Sigmoid colon (tissue), 7 donors: ENCODE measurements around the gene MCF2L. TPM values are rescaled to one million over a fixed set of nuclear protein-coding genes. Genes with fewer than 3 reads are reported as not detected.

Experiments used
- DNase-seq: peaks from one replicate; pipeline ENCODE4 v3.0.0-alpha.2; 2019
- H3K27ac ChIP-seq, 4 donors: fragments of 200-600 bp; sonication (generic); one replicate each; pipeline ENCODE4 v1.5.1; 2016 to 2019; ENCODE audit warnings: mild to moderate bottlenecking in 1 of 4
- H3K27me3 ChIP-seq, 3 donors: fragments of 200-600 bp; sonication (generic); one replicate each; pipeline ENCODE4 v1.5.1; 2019; ENCODE audit warnings: mild to moderate bottlenecking in 1 of 3
- H3K36me3 ChIP-seq, 4 donors: fragments of 200-600 bp; sonication (generic); one replicate each; pipeline ENCODE4 v1.5.1; 2016 to 2019
- H3K4me1 ChIP-seq, 4 donors: fragments of 200-600 bp; sonication (generic); one replicate each; pipeline ENCODE4 v1.5.1; 2017 to 2019
- H3K4me3 ChIP-seq, 4 donors: fragments of 200-600 bp; sonication (generic); one replicate each; pipeline ENCODE4 v1.5.1; 2017 to 2019; ENCODE audit warnings: mild to moderate bottlenecking in 2 of 4, moderate library complexity in 1 of 4
- H3K9me3 ChIP-seq, 4 donors: fragments of 200-600 bp in 3 of 4; sonication (generic) in 3 of 4; one replicate each; pipeline versions ENCODE4 v1.5.1 to v1.6.1; 2013 to 2019
- CTCF ChIP-seq, 4 experiments: fragments of 450-650 bp in 3 of 4; fragments of 200-600 bp in 1 of 4; IDR thresholded peaks; one replicate each; pipeline ENCODE4 v1.5.1; 2016 to 2019; ENCODE audit warnings: antibody characterized with exemption in 4 of 4, mild to moderate bottlenecking in 3 of 4, moderate library complexity in 2 of 4
- EP300 ChIP-seq, 4 donors: sonication (generic); formaldehyde crosslinking; IDR thresholded peaks; one replicate each; pipeline ENCODE4 v1.6.1; 2017; ENCODE audit warnings: antibody characterized with exemption in 4 of 4
- POLR2A ChIP-seq, 2 donors: fragments of 450-650 bp; IDR thresholded peaks; one replicate each; pipeline ENCODE4 v1.6.1; 2016; ENCODE audit warnings: antibody characterized with exemption in 2 of 2, mild to moderate bottlenecking in 2 of 2, moderate library complexity in 2 of 2
- POLR2AphosphoS5 ChIP-seq, 4 donors: sonication (generic); formaldehyde crosslinking; IDR thresholded peaks; one replicate each; pipeline ENCODE4 v1.6.1; 2017; ENCODE audit warnings: antibody characterized with exemption in 4 of 4
- WGBS, 2 donors: extraction: QIAGEN DNeasy Blood & Tissue Kit; methylation state at CpG; one replicate each; pipeline ENCODE4 v1.1.7; 2013; 5-methylcytosine and 5-hydroxymethylcytosine counted together
- intact Hi-C: fragments of 100-400 bp; cut with DNase I; formaldehyde crosslinking; loops from one replicate; pipeline ENCODE4 v1.15.1; 2023
- polyA plus RNA-seq, 3 donors: library from polyadenylated mRNA; stranded (reverse); fragments of 200-250 nt; gene quantifications; one replicate each; pipeline ENCODE4 v1.2.3, GENCODE V29; 2013
- total RNA-seq, 4 donors: library from RNA; depleted of rRNA; stranded (reverse); fragments of >200 nt; gene quantifications; one replicate each; pipeline ENCODE4 v1.1.0, GENCODE V29; 2016
- donor health status: healthy with polysubstance abuse.
- donor health status: Bipolar disorder and iron deficiency.
- donor health status: healthy.

The MCF2L gene
- total and polyA plus RNA-seq, 7 donors: 7.5 to 59.9 (median 20.2) TPM

GRCh38 chr13:113013878-113014751, 45.1 kb downstream of the MCF2L start:
- no peak for TF ChIP-seq EP300 (IDR thresholded peaks at IDR 0.05)
- no peak for TF ChIP-seq POLR2AphosphoS5 (IDR thresholded peaks at IDR 0.05)
- no peak for TF ChIP-seq CTCF (IDR thresholded peaks at IDR 0.05)
- TF ChIP-seq POLR2A (IDR thresholded peaks at IDR 0.05): no peak
- DNase-seq: no peak
- Histone ChIP-seq H3K27me3 (peaks cover 0 to 3% (median 0%) of the 10 kb centered on the region in 3 donors), H3K9me3 (no peaks in the 10 kb centered on the region), H3K4me3 (no peak overlapping the region), H3K4me1 (no peaks in the 10 kb centered on the region), H3K36me3 (no peaks in the 10 kb centered on the region), H3K27ac (no peak overlapping the region)
- intact Hi-C loops: no loop called here
- 68 to 83% methylated on average over 25 of the region's 25 CpGs for WGBS, 2 donors

GRCh38 chr13:113014752-113015745, 46.0 kb downstream of the MCF2L start:
- H3K36me3 ChIP-seq: no peaks in the 10 kb centered on the region

GRCh38 chr13:113015826-113016525, 47.0 kb downstream of the MCF2L start:
- intact Hi-C loops: no loop called here
- Histone ChIP-seq H3K9me3 (peaks cover 0 to 2% (median 0%) of the 10 kb centered on the region in 4 donors), H3K4me3 (no peak overlapping the region), H3K4me1 (no peaks in the 10 kb centered on the region), H3K36me3 (no peaks in the 10 kb centered on the region), H3K27ac (no peak overlapping the region), H3K27me3 (peaks cover 0 to 3% (median 0%) of the 10 kb centered on the region in 3 donors)
- 88 to 90% methylated on average over 22 of the region's 22 CpGs for WGBS, 2 donors
- no peak for DNase-seq
- TF ChIP-seq EP300 (IDR thresholded peaks at IDR 0.05) (no peak), POLR2AphosphoS5 (IDR thresholded peaks at IDR 0.05) (no peak), POLR2A (IDR thresholded peaks at IDR 0.05) (no peak), CTCF (IDR thresholded peaks at IDR 0.05) (no peak)

More at GRCh38 chr13:113014752-113015745, 46.0 kb downstream of the MCF2L start:
- WGBS, 2 donors: 84 to 90% methylated on average over 31 of the region's 31 CpGs
- no peaks in the 10 kb centered on the region for H3K4me1 ChIP-seq
- H3K4me3 ChIP-seq: no peak overlapping the region
- H3K27ac ChIP-seq: no peak overlapping the region
- DNase-seq: no peak
- no peak for TF ChIP-seq EP300 (IDR thresholded peaks at IDR 0.05)
- peaks cover 0 to 3% (median 0%) of the 10 kb centered on the region in 3 donors for H3K27me3 ChIP-seq
- H3K9me3 ChIP-seq: no peaks in the 10 kb centered on the region
- intact Hi-C loops: no loop called here

- Histone ChIP-seq H3K27ac (no peak overlapping the region), H3K9me3 (peaks cover 0 to 2% (median 0%) of the 10 kb centered on the region in 4 donors), H3K4me3 (no peak overlapping the region), H3K36me3 (no peaks in the 10 kb centered on the region), H3K27me3 (peaks cover 0 to 3% (median 0%) of the 10 kb centered on the region in 3 donors), H3K4me1 (no peaks in the 10 kb centered on the region)
- 94% methylated on average over 41 of the region's 41 CpGs for WGBS, 2 donors
- TF ChIP-seq POLR2A (IDR thresholded peaks at IDR 0.05) (no peak), EP300 (IDR thresholded peaks at IDR 0.05) (no peak), POLR2AphosphoS5 (IDR thresholded peaks at IDR 0.05) (no peak), CTCF (IDR thresholded peaks at IDR 0.05) (no peak)
- DNase-seq: no peak
- intact Hi-C loops: no loop called here
Measured at GRCh38 chr13:113016526-113017295, 47.7 kb downstream of the MCF2L start.
